GM12892 (cell line): ENCODE measurements around the gene ODAPH. TPM values are rescaled to one million over a fixed set of nuclear protein-coding genes. Genes with fewer than 3 reads are reported as not detected.
A peak's percentile ranks its signal among the peaks of the same experiment; 100 is the strongest.
"Not testable (repeated sequence)": the region's sequence is repeated elsewhere in the genome, so short reads cannot be mapped to it uniquely, and the experiment has no call there.

Source experiments
- DNase-seq: peaks from one replicate; pipeline ENCODE4 v3.0.0; 2011; ENCODE audit not compliant: insufficient read length
- FAIRE-seq: peaks from 2 replicates; lab custom pipeline; 2011; peaks lifted over from hg19 to GRCh38; lab: Jason Lieb, UNC
- POLR2A ChIP-seq: IDR thresholded peaks from 2 replicates; pipeline ENCODE4 v1.6.1; 2011; ENCODE audit warnings: low read depth, low read length, control low read depth
- POLR2AphosphoS5 ChIP-seq: IDR thresholded peaks from 2 replicates; pipeline ENCODE4 v1.6.1; 2011; ENCODE audit warnings: low read depth, low read length, control low read depth
- TAF1 ChIP-seq: IDR thresholded peaks from 2 replicates; pipeline ENCODE4 v1.6.1; 2011; ENCODE audit warnings: low read depth, mild to moderate bottlenecking, control low read depth, low read length, borderline replicate concordance
- polyA plus RNA-seq: library from polyadenylated mRNA; unstranded; fragments of >200 nt; gene quantifications from one replicate; pipeline ENCODE4 v1.2.1, GENCODE V29; 2012; ENCODE audit warnings: missing spikeins, inconsistent platforms; ENCODE audit not compliant: missing spikeins

The ODAPH gene
- 0.28 TPM for polyA plus RNA-seq

GRCh38 chr4:75555294-75556164 is at the start of gene ODAPH:
Gene ODAPH (plus strand): TSS chr4:75556066. CDS start chr4:75556083, 17 bp downstream.
- no peak for TF ChIP-seq POLR2AphosphoS5
- no peak for TF ChIP-seq POLR2A
- TF ChIP-seq TAF1, result no peak
- DNase-seq (peak; percentile 34), FAIRE-seq (peak; percentile 92)

GRCh38 chr4:75509592-75509991 is 46.3 kb upstream of the ODAPH start:
- peak; percentile 56 for FAIRE-seq
- not testable (repeated sequence) for DNase-seq

- FAIRE-seq (no peak), DNase-seq (no peak)
- TF ChIP-seq TAF1 (no peak), POLR2AphosphoS5 (no peak), POLR2A (no peak)
Measured at GRCh38 chr4:75511841-75512240, 44.0 kb upstream of the ODAPH start.

GRCh38 chr4:75512386-75513211 is 43.3 kb upstream of the ODAPH start:
- TF ChIP-seq POLR2A (no peak), POLR2AphosphoS5 (no peak), TAF1 (no peak)
- DNase-seq, result no peak
- no peak for FAIRE-seq

GRCh38 chr4:75513526-75514130 is 42.2 kb upstream of the ODAPH start:
- FAIRE-seq (no peak), DNase-seq (no peak)
- TF ChIP-seq POLR2AphosphoS5, result no peak
- no peak for TF ChIP-seq POLR2A
- TF ChIP-seq TAF1, result no peak

GRCh38 chr4:75514131-75514948 is 41.5 kb upstream of the ODAPH start, which contains the start of the genes RCHY1 and THAP6:
Gene RCHY1 (minus strand): TSS chr4:75514403. CDS start chr4:75514286, 117 bp downstream.
Gene THAP6 (plus strand): TSS chr4:75514473. CDS start chr4:75515453, 980 bp downstream.
- DNase-seq, result peak; percentile 49
- FAIRE-seq, result peak; percentile 98
- TF ChIP-seq POLR2AphosphoS5 (peak; percentile 95; the same call in 1 of the 2 replicates), POLR2A (peak; percentile 96), TAF1 (peak; percentile 42; the same call in 1 of the 2 replicates)

GRCh38 chr4:75514949-75515612 is 40.8 kb upstream of the ODAPH start:
- no peak for TF ChIP-seq TAF1
- peak; percentile 30 for FAIRE-seq

GRCh38 chr4:75516144-75516543 is 39.7 kb upstream of the ODAPH start:
- DNase-seq (no peak), FAIRE-seq (no peak)
- TF ChIP-seq POLR2A (no peak), TAF1 (no peak), POLR2AphosphoS5 (no peak)

More at GRCh38 chr4:75514949-75515612, 40.8 kb upstream of the ODAPH start:
- no peak for DNase-seq

- DNase-seq, FAIRE-seq: not testable (repeated sequence)
Measured at GRCh38 chr4:75519452-75519851, 36.4 kb upstream of the ODAPH start.

GRCh38 chr4:75525086-75525485 is 30.8 kb upstream of the ODAPH start:
- DNase-seq, result no peak
- no peak for FAIRE-seq
- TF ChIP-seq POLR2A (no peak), POLR2AphosphoS5 (no peak), TAF1 (no peak)
